K562 (cell line): ENCODE data around the gene NCOR2. TPM values are rescaled to one million over a fixed set of nuclear protein-coding genes. Genes with fewer than 3 reads are reported as not detected.
A peak's percentile ranks its signal among the peaks of the same experiment; 100 is the strongest.

Experiments
- CAMTA2 ChIP-seq: fragments of 250-450 bp; sonication (Bioruptor Pico); conservative IDR thresholded peaks from 2 replicates; pipeline ENCODE4 v1.5.1; 2022
- CXXC5 ChIP-seq: fragments of 250-450 bp; sonication (Bioruptor Pico); IDR thresholded peaks from 2 replicates; pipeline ENCODE4 v1.8.0; 2022; ENCODE audit warnings: inconsistent platforms, mild to moderate bottlenecking, moderate library complexity
- ESRRA ChIP-seq: fragments of 450-650 bp; IDR thresholded peaks from 2 replicates; pipeline ENCODE4 v1.6.1; 2014; ENCODE audit warnings: low read depth, mild to moderate bottlenecking, moderate library complexity, borderline replicate concordance
- GATA2 ChIP-seq: sonication (generic); formaldehyde crosslinking; IDR thresholded peaks from 2 replicates; pipeline ENCODE4 v1.4.0; 2020; ENCODE audit warnings: mild to moderate bottlenecking, missing genetic modification reagents
- HDAC3 ChIP-seq: fragments of 450-650 bp; IDR thresholded peaks from 2 replicates; pipeline ENCODE4 v1.6.1; 2018; ENCODE audit warnings: borderline replicate concordance, mild to moderate bottlenecking, moderate library complexity; ENCODE audit not compliant: partially characterized antibody
- HNRNPL ChIP-seq: fragments of 200-400 bp; formaldehyde crosslinking; IDR thresholded peaks from 2 replicates; pipeline ENCODE4 v1.6.1; 2017; ENCODE audit warnings: low read depth, mild to moderate bottlenecking, low read length
- L3MBTL2 ChIP-seq: fragments of 450-650 bp; IDR thresholded peaks from 2 replicates; pipeline ENCODE4 v1.6.1; 2016; ENCODE audit warnings: mild to moderate bottlenecking, moderate library complexity
- LARP7 ChIP-seq: fragments of 450-650 bp; IDR thresholded peaks from 2 replicates; pipeline ENCODE4 v1.6.1; 2016
- MEF2D ChIP-seq: conservative IDR thresholded peaks from 2 replicates; pipeline ENCODE4 v1.6.1; 2016; ENCODE audit warnings: low read depth, missing genetic modification characterization, missing compliant biosample characterization
- NFE2L1 ChIP-seq: fragments of 450-650 bp; IDR thresholded peaks from 2 replicates; pipeline ENCODE4 v1.6.1; 2016; ENCODE audit warnings: missing genetic modification characterization, low read depth, mild to moderate bottlenecking, missing compliant biosample characterization, moderate library complexity, borderline replicate concordance
- POLR3G ChIP-seq: IDR thresholded peaks from 2 replicates; pipeline ENCODE4 v1.6.1; 2011; ENCODE audit not compliant: insufficient read length, insufficient replicate concordance; ENCODE audit errors: extremely low read depth
- RFX1 ChIP-seq: fragments of 450-650 bp; IDR thresholded peaks from 2 replicates; pipeline ENCODE4 v1.6.1; 2016; ENCODE audit warnings: mild to moderate bottlenecking, moderate library complexity
- TAF1 ChIP-seq: IDR thresholded peaks from 2 replicates; pipeline ENCODE4 v1.6.1; 2011; ENCODE audit warnings: mild to moderate bottlenecking, low read length, moderate library complexity; ENCODE audit not compliant: insufficient read depth, control insufficient read depth, severe bottlenecking; ENCODE audit errors: extremely low read depth
- ZBTB33 ChIP-seq: sonication (generic); formaldehyde crosslinking; IDR thresholded peaks from 2 replicates; pipeline ENCODE4 v1.8.1; 2023; ENCODE audit warnings: mild to moderate bottlenecking, missing genetic modification reagents
- ZBTB7A ChIP-seq: IDR thresholded peaks from 2 replicates; pipeline ENCODE4 v1.6.1; 2011; ENCODE audit warnings: low read depth, mild to moderate bottlenecking, low read length, moderate library complexity, borderline replicate concordance; ENCODE audit not compliant: control insufficient read depth
- ZNF449 ChIP-seq: fragments of 250-450 bp; sonication (Bioruptor Pico); IDR thresholded peaks from 2 replicates; pipeline ENCODE4 v1.8.0; 2022; ENCODE audit warnings: moderate library complexity, mild to moderate bottlenecking, inconsistent platforms
- ZNF75A ChIP-seq: fragments of 450-650 bp; formaldehyde crosslinking; IDR thresholded peaks from 2 replicates; pipeline ENCODE4 v1.4.0; 2020; ENCODE audit warnings: mild to moderate bottlenecking
- polyA plus RNA-seq, 8 experiments: library from polyadenylated mRNA; depleted of rRNA in 4 of 8; stranded (reverse) in 5 of 8; unstranded in 3 of 8; fragments of >200 nt; fragmentation: Nextera tagmentation in 2 of 8; fragmentation: Illumina TruSeq in 1 of 8; extraction: Ambion mirVana in 2 of 8; extraction: Trizol in 1 of 8; gene quantifications; 2 replicates each; pipeline versions ENCODE4 v1.2.1 to v1.2.3, GENCODE V29; 2011 to 2014; ENCODE audit warnings: inconsistent platforms in 1 of 8, missing spikeins in 1 of 8
- total RNA-seq, 7 experiments: library from RNA; depleted of rRNA in 6 of 7; stranded (reverse); fragments of >200 nt in 6 of 7; fragmentation: Illumina TruSeq in 2 of 7; extraction: Trizol in 2 of 7; gene quantifications; 2 replicates each; pipeline versions ENCODE4 v1.2.1 to v1.2.3, GENCODE V29; 2011 to 2021; ENCODE audit warnings: low replicate concordance in 1 of 7
- TF ChIP-seq, protein P1 (sequence below), 2 experiments: fragments of 450-650 bp in 1 of 2; IDR thresholded peaks; 2 replicates each; pipeline ENCODE4 v1.6.1; 2011 to 2017; ENCODE audit warnings: low read depth in 2 of 2, antibody characterized with exemption in 1 of 2, borderline replicate concordance in 1 of 2, low read length in 1 of 2, mild to moderate bottlenecking in 1 of 2, mixed read lengths in 1 of 2; ENCODE audit not compliant: control insufficient read depth in 1 of 2
- TF ChIP-seq, protein P2 (sequence below): fragments of 250-450 bp; sonication (Bioruptor Pico); IDR thresholded peaks from 2 replicates; pipeline ENCODE4 v1.5.0; 2020; ENCODE audit warnings: mild to moderate bottlenecking

NCOR2 gene
- total and polyA plus RNA-seq, 9 of the 15 experiments (the other 6 are each of a cell fraction or from before 2014, with no cell fraction given): 0.18 to 126 (median 8.4) TPM

- TF ChIP-seq ZNF449 (CRISPR knock-in tag): no peak
- TF ChIP-seq L3MBTL2: no peak
- TF ChIP-seq ESRRA: no peak
- no peak for TF ChIP-seq MEF2D (tag)
- no peak for TF ChIP-seq ZBTB7A
- TF ChIP-seq, protein P1, sequence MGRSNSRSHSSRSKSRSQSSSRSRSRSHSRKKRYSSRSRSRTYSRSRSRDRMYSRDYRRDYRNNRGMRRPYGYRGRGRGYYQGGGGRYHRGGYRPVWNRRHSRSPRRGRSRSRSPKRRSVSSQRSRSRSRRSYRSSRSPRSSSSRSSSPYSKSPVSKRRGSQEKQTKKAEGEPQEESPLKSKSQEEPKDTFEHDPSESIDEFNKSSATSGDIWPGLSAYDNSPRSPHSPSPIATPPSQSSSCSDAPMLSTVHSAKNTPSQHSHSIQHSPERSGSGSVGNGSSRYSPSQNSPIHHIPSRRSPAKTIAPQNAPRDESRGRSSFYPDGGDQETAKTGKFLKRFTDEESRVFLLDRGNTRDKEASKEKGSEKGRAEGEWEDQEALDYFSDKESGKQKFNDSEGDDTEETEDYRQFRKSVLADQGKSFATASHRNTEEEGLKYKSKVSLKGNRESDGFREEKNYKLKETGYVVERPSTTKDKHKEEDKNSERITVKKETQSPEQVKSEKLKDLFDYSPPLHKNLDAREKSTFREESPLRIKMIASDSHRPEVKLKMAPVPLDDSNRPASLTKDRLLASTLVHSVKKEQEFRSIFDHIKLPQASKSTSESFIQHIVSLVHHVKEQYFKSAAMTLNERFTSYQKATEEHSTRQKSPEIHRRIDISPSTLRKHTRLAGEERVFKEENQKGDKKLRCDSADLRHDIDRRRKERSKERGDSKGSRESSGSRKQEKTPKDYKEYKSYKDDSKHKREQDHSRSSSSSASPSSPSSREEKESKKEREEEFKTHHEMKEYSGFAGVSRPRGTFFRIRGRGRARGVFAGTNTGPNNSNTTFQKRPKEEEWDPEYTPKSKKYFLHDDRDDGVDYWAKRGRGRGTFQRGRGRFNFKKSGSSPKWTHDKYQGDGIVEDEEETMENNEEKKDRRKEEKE (IDR thresholded peaks at IDR 0.05; ENCODE audit: borderline replicate concordance in 1 of 2, control insufficient read depth in 1 of 2, low read depth in 2 of 2, low read length in 1 of 2): no peak
- peak; percentile 92 for TF ChIP-seq RFX1
- TF ChIP-seq, protein P2, sequence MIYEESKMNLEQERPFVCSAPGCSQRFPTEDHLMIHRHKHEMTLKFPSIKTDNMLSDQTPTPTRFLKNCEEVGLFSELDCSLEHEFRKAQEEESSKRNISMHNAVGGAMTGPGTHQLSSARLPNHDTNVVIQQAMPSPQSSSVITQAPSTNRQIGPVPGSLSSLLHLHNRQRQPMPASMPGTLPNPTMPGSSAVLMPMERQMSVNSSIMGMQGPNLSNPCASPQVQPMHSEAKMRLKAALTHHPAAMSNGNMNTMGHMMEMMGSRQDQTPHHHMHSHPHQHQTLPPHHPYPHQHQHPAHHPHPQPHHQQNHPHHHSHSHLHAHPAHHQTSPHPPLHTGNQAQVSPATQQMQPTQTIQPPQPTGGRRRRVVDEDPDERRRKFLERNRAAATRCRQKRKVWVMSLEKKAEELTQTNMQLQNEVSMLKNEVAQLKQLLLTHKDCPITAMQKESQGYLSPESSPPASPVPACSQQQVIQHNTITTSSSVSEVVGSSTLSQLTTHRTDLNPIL (CRISPR knock-in tag): no peak
- peak; percentile 64; the same call in 1 of the 2 replicates for TF ChIP-seq ZNF75A
- TF ChIP-seq GATA2 (CRISPR knock-in tag): no peak
- peak; percentile 13; the same call in 1 of the 2 replicates for TF ChIP-seq ZBTB33 (CRISPR knock-in tag)
- TF ChIP-seq HNRNPL: no peak
- no peak for TF ChIP-seq NFE2L1
- no peak for TF ChIP-seq TAF1
- TF ChIP-seq LARP7: no peak
- no peak for TF ChIP-seq POLR3G
- no peak for TF ChIP-seq CAMTA2 (CRISPR knock-in tag)
- no peak for TF ChIP-seq CXXC5 (CRISPR knock-in tag)
- no peak for TF ChIP-seq HDAC3
Measured at GRCh38 chr12:124518051-124518932, 49.1 kb downstream of the NCOR2 start (continued).
